Ishikawa (cell line): ENCODE measurements around the gene RTN4RL1.

Source experiments
- CEBPB ChIP-seq: IDR thresholded peaks from 2 replicates; pipeline ENCODE4 v1.6.1; 2012
- CREB1 ChIP-seq: IDR thresholded peaks from 2 replicates; pipeline ENCODE4 v1.6.1; 2012; ENCODE audit warnings: low read depth
- EGR1 ChIP-seq: IDR thresholded peaks from 2 replicates; pipeline ENCODE4 v1.6.1; 2012
- EP300 ChIP-seq: IDR thresholded peaks from 2 replicates; pipeline ENCODE4 v1.6.1; 2012; ENCODE audit warnings: borderline replicate concordance
- FOXM1 ChIP-seq: IDR thresholded peaks from 2 replicates; pipeline ENCODE4 v1.6.1; 2012; ENCODE audit warnings: low read depth, borderline replicate concordance
- MAX ChIP-seq: IDR thresholded peaks from 2 replicates; pipeline ENCODE4 v1.6.1; 2012
- NFIC ChIP-seq: IDR thresholded peaks from 2 replicates; pipeline ENCODE4 v1.6.1; 2012
- RAD21 ChIP-seq: IDR thresholded peaks from 2 replicates; pipeline ENCODE4 v1.6.1; 2012; ENCODE audit warnings: low read depth
- TAF1 ChIP-seq: IDR thresholded peaks from 2 replicates; pipeline ENCODE4 v1.6.1; 2012; ENCODE audit warnings: low read depth, mild to moderate bottlenecking
- TCF12 ChIP-seq: IDR thresholded peaks from 2 replicates; pipeline ENCODE4 v1.6.1; 2012; ENCODE audit warnings: low read depth
- TEAD4 ChIP-seq: IDR thresholded peaks from 2 replicates; pipeline ENCODE4 v1.6.1; 2012
- USF1 ChIP-seq: IDR thresholded peaks from 2 replicates; pipeline ENCODE4 v1.6.1; 2012
- YY1 ChIP-seq: IDR thresholded peaks from 2 replicates; pipeline ENCODE4 v1.6.1; 2012; ENCODE audit warnings: low read depth
- ZBTB7A ChIP-seq: IDR thresholded peaks from 2 replicates; pipeline ENCODE4 v1.6.1; 2012; ENCODE audit warnings: low read depth
- TF ChIP-seq, protein P1 (sequence below): IDR thresholded peaks from 2 replicates; pipeline ENCODE4 v1.6.1; 2012; ENCODE audit warnings: low read depth, mild to moderate bottlenecking

The RTN4RL1 gene

DNA sequence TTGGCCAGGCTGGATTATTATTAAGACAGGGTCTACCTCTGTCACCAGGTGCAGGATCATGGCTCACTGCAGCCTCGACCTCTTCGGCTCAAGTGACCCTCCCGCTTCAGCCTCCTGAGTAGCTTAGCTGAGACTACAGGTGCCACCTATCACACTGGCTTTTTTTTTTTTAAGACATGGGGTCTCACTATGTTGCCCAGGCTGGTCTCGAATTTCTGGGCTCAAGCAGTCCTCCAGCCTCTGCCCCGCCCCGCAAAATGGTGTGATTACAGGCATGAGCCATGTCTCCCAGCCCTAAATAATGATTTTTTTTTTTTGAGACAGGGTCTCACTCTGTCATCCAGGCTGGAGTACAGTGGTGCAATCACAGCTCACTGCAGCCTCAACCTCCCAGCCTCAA, 22.5 kb upstream of the RTN4RL1 start:
- TF ChIP-seq ZBTB7A = no peak
- no peak for TF ChIP-seq MAX
- TF ChIP-seq USF1 = no peak
- no peak for TF ChIP-seq CREB1
- TF ChIP-seq TAF1 = no peak
- TF ChIP-seq RAD21 = no peak
- TF ChIP-seq, protein P1, sequence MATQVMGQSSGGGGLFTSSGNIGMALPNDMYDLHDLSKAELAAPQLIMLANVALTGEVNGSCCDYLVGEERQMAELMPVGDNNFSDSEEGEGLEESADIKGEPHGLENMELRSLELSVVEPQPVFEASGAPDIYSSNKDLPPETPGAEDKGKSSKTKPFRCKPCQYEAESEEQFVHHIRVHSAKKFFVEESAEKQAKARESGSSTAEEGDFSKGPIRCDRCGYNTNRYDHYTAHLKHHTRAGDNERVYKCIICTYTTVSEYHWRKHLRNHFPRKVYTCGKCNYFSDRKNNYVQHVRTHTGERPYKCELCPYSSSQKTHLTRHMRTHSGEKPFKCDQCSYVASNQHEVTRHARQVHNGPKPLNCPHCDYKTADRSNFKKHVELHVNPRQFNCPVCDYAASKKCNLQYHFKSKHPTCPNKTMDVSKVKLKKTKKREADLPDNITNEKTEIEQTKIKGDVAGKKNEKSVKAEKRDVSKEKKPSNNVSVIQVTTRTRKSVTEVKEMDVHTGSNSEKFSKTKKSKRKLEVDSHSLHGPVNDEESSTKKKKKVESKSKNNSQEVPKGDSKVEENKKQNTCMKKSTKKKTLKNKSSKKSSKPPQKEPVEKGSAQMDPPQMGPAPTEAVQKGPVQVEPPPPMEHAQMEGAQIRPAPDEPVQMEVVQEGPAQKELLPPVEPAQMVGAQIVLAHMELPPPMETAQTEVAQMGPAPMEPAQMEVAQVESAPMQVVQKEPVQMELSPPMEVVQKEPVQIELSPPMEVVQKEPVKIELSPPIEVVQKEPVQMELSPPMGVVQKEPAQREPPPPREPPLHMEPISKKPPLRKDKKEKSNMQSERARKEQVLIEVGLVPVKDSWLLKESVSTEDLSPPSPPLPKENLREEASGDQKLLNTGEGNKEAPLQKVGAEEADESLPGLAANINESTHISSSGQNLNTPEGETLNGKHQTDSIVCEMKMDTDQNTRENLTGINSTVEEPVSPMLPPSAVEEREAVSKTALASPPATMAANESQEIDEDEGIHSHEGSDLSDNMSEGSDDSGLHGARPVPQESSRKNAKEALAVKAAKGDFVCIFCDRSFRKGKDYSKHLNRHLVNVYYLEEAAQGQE = no peak

DNA sequence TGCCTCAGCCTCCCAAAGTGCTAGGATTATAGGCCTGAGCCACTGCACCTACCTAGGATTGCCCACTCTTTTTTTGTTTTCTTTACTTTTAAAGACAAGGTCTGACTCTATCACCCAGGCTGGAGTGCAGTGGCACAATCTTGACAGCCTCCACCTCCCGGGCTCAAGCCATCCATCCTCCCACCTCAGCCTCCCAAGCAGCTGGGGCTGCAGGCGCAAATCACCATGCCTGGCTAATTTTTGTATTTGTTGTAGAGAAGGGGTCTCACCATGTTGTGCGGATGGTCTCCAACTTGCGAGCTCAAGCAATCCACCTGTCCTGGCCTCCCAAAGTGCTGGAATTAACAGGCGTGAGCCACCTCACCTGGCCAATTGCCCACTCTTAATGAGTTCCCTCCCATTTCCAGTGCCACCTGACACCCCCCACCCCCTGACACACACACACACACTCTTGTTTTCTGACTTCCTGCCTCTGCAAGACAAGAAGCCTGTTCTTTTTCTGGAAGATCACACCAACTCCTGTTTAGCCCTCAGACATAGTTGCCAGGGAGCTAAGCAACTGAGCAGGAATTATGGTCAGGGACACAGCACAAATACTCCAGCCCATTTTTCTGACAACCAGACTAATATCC, 19.2 kb upstream of the RTN4RL1 start:
- TF ChIP-seq TEAD4 (no peak), EP300 (no peak)
- TF ChIP-seq, protein P1 = no peak

GRCh38 chr17:2043785-2044184, 18.7 kb upstream of the RTN4RL1 start:
- TF ChIP-seq EGR1 (no peak), TCF12 (no peak), EP300 (no peak), NFIC (no peak), TEAD4 (no peak), CREB1 (no peak), YY1 (no peak), TAF1 (no peak), CEBPB (no peak), MAX (no peak)
- TF ChIP-seq, protein P1 = no peak

GRCh38 chr17:2042933-2043332, 17.8 kb upstream of the RTN4RL1 start:
- TF ChIP-seq USF1 = no peak
- TF ChIP-seq RAD21 = no peak
- TF ChIP-seq YY1 = no peak
- TF ChIP-seq MAX = no peak
- no peak for TF ChIP-seq CREB1
- TF ChIP-seq, protein P1 = no peak
- TF ChIP-seq TEAD4 = no peak
- TF ChIP-seq TCF12 = no peak
- TF ChIP-seq NFIC = no peak
- no peak for TF ChIP-seq TAF1
- TF ChIP-seq EP300 = no peak
- no peak for TF ChIP-seq CEBPB
- TF ChIP-seq ZBTB7A = no peak
- no peak for TF ChIP-seq EGR1
- TF ChIP-seq FOXM1 = no peak
